Spleen (tissue), 11 donors: Measurements from ENCODE around the gene UGDH. TPM values are rescaled to one million over a fixed set of nuclear protein-coding genes. Genes with fewer than 3 reads are reported as not detected.

Experiments
- DNase-seq: peaks from one replicate; pipeline ENCODE4 v3.0.0-alpha.2; 2020
- H3K27ac ChIP-seq, 8 donors: fragments of 200-600 bp; sonication (generic) in 7 of 8; 1 replicate in 4 of 8; 2 replicates in 4 of 8; pipeline versions ENCODE4 v1.5.0 to v1.8.0; 2016 to 2021; ENCODE audit warnings: inconsistent platforms in 4 of 8, mild to moderate bottlenecking in 4 of 8, moderate library complexity in 1 of 8
- H3K27me3 ChIP-seq, 7 donors: fragments of 200-600 bp; sonication (generic) in 6 of 7; replicated peaks in 1 of 7; 1 replicate in 4 of 7; 2 replicates in 3 of 7; pipeline versions ENCODE4 v1.5.0 to v1.8.0; 2016 to 2021; ENCODE audit warnings: inconsistent platforms in 3 of 7, mild to moderate bottlenecking in 1 of 7
- H3K36me3 ChIP-seq, 6 donors: fragments of 200-600 bp; sonication (generic) in 5 of 6; 1 replicate in 4 of 6; 2 replicates in 2 of 6; pipeline versions ENCODE4 v1.5.0 to v1.8.0; 2016 to 2021; ENCODE audit warnings: inconsistent platforms in 2 of 6
- H3K4me1 ChIP-seq, 6 donors: fragments of 200-600 bp; sonication (generic) in 5 of 6; 1 replicate in 3 of 6; 2 replicates in 3 of 6; pipeline versions ENCODE4 v1.5.0 to v1.8.0; 2016 to 2021; ENCODE audit warnings: inconsistent platforms in 3 of 6
- H3K4me3 ChIP-seq, 8 donors: fragments of 200-600 bp; sonication (generic) in 7 of 8; 1 replicate in 4 of 8; 2 replicates in 4 of 8; pipeline versions ENCODE4 v1.5.0 to v1.8.0; 2016 to 2021; ENCODE audit warnings: inconsistent platforms in 4 of 8, mild to moderate bottlenecking in 4 of 8, moderate library complexity in 2 of 8
- H3K9me3 ChIP-seq, 8 donors: fragments of 200-600 bp; sonication (generic) in 7 of 8; 1 replicate in 4 of 8; 2 replicates in 4 of 8; pipeline versions ENCODE4 v1.5.0 to v1.8.0; 2016 to 2021; ENCODE audit warnings: inconsistent platforms in 4 of 8
- POLR2A ChIP-seq, 3 donors: fragments of 450-650 bp; IDR thresholded peaks; one replicate each; pipeline ENCODE4 v1.5.1; 2017; ENCODE audit warnings: antibody characterized with exemption in 3 of 3, mild to moderate bottlenecking in 1 of 3
- POLR2AphosphoS5 ChIP-seq, 3 donors: sonication (generic); formaldehyde crosslinking; IDR thresholded peaks; one replicate each; pipeline ENCODE4 v1.5.1; 2017; ENCODE audit warnings: antibody characterized with exemption in 3 of 3
- WGBS, 5 donors: extraction: QIAGEN DNeasy Blood & Tissue Kit in 3 of 5; methylation state at CpG; one replicate each; pipeline versions ENCODE4 v1.1.5 to v1.1.7; 2013 to 2018; 5-methylcytosine and 5-hydroxymethylcytosine counted together
- intact Hi-C: fragments of 100-400 bp; cut with DNase I; formaldehyde crosslinking; loops from one replicate; pipeline ENCODE4 v1.15.0; 2023; ENCODE audit warnings: low total_unique reads
- polyA plus RNA-seq, 3 donors: library from polyadenylated mRNA; stranded (reverse); fragments of 200-250 nt; gene quantifications; one replicate each; pipeline ENCODE4 v1.2.1, GENCODE V29; 2013
- total RNA-seq, 7 donors: library from RNA; depleted of rRNA in 3 of 7; stranded (reverse); fragments of >200 nt in 3 of 7; fragmentation: NEBNext Ultra II Directional in 4 of 7; extraction: Animal tissue kit (Norgen Biotek cat#: 25700) in 4 of 7; gene quantifications; one replicate each; pipeline versions ENCODE4 v1.1.0 to v1.2.1, GENCODE V29; 2016 to 2021
- TF ChIP-seq, protein P1 (sequence below), 11 experiments: fragments of 200-600 bp in 7 of 11; fragments of 450-650 bp in 4 of 11; sonication (generic) in 4 of 11; IDR thresholded peaks in 8 of 11; conservative IDR thresholded peaks in 3 of 11; 1 replicate in 7 of 11; 2 replicates in 4 of 11; pipeline versions ENCODE4 v1.4.0 to v1.8.0; 2016 to 2021; ENCODE audit warnings: antibody characterized with exemption in 11 of 11, inconsistent platforms in 4 of 11, mild to moderate bottlenecking in 1 of 11
- donor health status: healthy with polysubstance abuse.
- donor health status: DM: no; HTN: no; CAD: no; lungs with moderate emphysema.
- donor health status: DM: no; HTN: no; CAD: no.
- donor health status: Bipolar disorder and iron deficiency.
- donor health status: healthy.
- donor health status: DM: no; HTN: no; CAD: no.
- donor health status: DM: yes; HTN: yes; CAD: no.

The UGDH gene
- total and polyA plus RNA-seq, 10 donors = 4.1 to 30.8 (median 17.9) TPM

DNA sequence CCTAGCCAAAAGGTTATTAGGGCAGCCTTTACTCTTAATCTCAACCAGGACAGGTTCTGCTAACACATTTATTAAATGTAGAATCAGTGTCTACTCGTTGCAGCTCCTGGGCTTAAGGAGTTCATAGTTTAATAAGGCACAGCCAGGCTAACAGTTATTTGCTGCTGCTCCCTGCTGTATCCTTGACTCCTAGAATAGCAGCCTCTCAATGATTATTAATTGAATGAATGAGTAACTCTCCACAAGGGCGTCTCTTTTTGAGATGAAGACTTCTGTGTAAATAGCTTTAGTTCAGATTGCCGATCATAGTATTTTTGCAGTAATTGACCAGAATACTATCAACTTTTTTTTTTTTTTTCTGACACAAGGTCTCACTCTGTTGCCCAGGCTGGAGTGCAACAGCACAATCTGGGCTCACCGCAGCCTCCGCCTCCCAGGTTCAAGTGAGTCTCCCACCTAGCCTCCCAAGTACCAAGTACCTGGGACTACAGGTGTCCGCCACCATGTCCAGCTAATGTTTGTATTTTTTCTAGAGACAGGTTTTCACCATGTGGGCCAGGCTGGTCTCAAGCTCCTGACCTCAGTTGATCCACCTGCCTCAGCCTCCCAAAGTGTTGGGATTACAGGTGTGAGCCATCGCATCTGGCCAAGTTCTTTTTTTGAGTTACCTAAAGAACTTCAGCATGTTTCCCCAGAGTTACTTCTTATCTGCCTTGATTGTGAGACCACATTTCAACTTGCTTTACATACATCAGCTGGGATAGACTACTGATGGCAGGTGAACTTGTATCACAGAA is 2.9 kb downstream of the UGDH start:
- no peak overlapping the region for H3K27ac ChIP-seq
- H3K36me3 ChIP-seq = peaks cover 0 to 15% (median 0%) of the 10 kb centered on the region in 6 donors
- WGBS, 5 donors = 91 to 95% (median 94%) methylated on average over 7 of the region's 7 CpGs
- DNase-seq = no peak
- no peaks in the 10 kb centered on the region for H3K9me3 ChIP-seq
- intact Hi-C loops = no loop called here
- no peak overlapping the region for H3K4me3 ChIP-seq
- H3K4me1 ChIP-seq = peaks cover 0 to 31% (median 26%) of the 10 kb centered on the region in 6 donors
- no peaks in the 10 kb centered on the region for H3K27me3 ChIP-seq
- no peak for TF ChIP-seq POLR2A (IDR thresholded peaks at IDR 0.05)
- TF ChIP-seq, protein P1, sequence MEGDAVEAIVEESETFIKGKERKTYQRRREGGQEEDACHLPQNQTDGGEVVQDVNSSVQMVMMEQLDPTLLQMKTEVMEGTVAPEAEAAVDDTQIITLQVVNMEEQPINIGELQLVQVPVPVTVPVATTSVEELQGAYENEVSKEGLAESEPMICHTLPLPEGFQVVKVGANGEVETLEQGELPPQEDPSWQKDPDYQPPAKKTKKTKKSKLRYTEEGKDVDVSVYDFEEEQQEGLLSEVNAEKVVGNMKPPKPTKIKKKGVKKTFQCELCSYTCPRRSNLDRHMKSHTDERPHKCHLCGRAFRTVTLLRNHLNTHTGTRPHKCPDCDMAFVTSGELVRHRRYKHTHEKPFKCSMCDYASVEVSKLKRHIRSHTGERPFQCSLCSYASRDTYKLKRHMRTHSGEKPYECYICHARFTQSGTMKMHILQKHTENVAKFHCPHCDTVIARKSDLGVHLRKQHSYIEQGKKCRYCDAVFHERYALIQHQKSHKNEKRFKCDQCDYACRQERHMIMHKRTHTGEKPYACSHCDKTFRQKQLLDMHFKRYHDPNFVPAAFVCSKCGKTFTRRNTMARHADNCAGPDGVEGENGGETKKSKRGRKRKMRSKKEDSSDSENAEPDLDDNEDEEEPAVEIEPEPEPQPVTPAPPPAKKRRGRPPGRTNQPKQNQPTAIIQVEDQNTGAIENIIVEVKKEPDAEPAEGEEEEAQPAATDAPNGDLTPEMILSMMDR (IDR thresholded peaks at IDR 0.05 in 8 of 11, conservative IDR thresholded peaks at IDR 0.05 in 3 of 11) = no peak
- no peak for TF ChIP-seq POLR2AphosphoS5 (IDR thresholded peaks at IDR 0.05)

DNA sequence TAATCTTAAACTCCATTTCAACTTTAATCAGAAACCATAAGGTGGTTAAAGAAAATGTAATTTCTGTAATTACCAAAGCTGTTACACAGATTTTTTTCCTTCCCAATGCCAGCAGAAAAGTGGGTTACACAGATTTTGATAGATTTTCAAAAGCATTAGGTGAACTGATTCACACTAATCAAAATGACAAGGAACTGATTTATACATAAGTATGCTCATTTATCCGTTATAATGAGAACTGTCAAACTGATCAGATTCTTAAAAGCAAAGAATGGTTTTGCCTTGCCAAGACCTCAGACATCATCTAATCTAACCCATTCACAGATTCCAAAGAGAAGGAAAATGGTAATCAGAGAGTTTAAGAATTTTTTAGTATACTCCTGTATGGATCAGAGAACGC is 5.2 kb downstream of the UGDH start:
- WGBS, 5 donors = 44 to 97% (median 94%) methylated on average over 2 of the region's 2 CpGs
- DNase-seq = no peak
- intact Hi-C loops = no loop called here

DNA sequence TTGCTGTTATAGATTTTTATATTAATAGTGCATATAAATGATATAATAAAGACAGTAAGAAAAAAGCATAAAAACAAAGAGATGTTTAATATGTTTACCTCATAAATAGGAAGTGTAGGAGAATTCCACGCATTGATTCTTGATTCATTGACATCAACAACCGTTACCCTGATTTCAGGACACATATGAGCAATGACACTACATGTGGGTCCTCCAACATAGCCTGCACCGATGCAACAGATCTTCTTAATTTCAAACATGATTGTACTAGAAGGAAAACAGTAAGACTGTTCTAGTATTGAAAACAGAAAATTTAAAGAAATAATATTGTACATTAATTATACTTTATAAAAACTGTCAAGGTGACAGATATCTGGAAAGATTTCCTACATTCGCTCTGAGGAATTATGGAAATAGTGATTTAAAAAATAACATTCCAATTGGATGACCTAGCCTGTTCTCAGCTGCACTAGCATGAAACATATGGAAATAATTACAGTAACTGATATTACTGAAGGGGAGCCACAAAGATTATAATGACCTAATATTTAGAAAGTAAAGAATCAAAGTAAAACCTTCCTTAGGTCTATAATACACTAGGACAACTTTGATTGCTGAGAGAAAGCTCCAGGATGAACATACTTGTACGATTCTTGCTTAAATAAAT is 5.9 kb downstream of the UGDH start:
- intact Hi-C loops = no loop called here
- DNase-seq = no peak
- WGBS, 5 donors = 87 to 93% (median 88%) methylated on average over 5 of the region's 5 CpGs
- Histone ChIP-seq H3K9me3 (no peaks in the 10 kb centered on the region), H3K4me3 (no peak overlapping the region), H3K27ac (no peak overlapping the region), H3K4me1 (peaks cover 0 to 9% (median 8%) of the 10 kb centered on the region in 6 donors), H3K36me3 (peaks cover 0 to 43% (median 11%) of the 10 kb centered on the region in 6 donors), H3K27me3 (no peaks in the 10 kb centered on the region)
- TF ChIP-seq POLR2AphosphoS5 (IDR thresholded peaks at IDR 0.05) (no peak), POLR2A (IDR thresholded peaks at IDR 0.05) (no peak)
- TF ChIP-seq, protein P1 (IDR thresholded peaks at IDR 0.05 in 8 of 11, conservative IDR thresholded peaks at IDR 0.05 in 3 of 11) = no peak

More for the DNA sequence above, 5.2 kb downstream of the UGDH start:
- Histone ChIP-seq H3K27ac (no peak overlapping the region), H3K27me3 (no peaks in the 10 kb centered on the region), H3K36me3 (peaks cover 0 to 38% (median 8%) of the 10 kb centered on the region in 6 donors), H3K4me1 (peaks cover 0 to 15% (median 12%) of the 10 kb centered on the region in 6 donors), H3K9me3 (no peaks in the 10 kb centered on the region), H3K4me3 (no peak overlapping the region)
- TF ChIP-seq, protein P1 (IDR thresholded peaks at IDR 0.05 in 8 of 11, conservative IDR thresholded peaks at IDR 0.05 in 3 of 11) = no peak
- no peak for TF ChIP-seq POLR2AphosphoS5 (IDR thresholded peaks at IDR 0.05)
- no peak for TF ChIP-seq POLR2A (IDR thresholded peaks at IDR 0.05)

DNA sequence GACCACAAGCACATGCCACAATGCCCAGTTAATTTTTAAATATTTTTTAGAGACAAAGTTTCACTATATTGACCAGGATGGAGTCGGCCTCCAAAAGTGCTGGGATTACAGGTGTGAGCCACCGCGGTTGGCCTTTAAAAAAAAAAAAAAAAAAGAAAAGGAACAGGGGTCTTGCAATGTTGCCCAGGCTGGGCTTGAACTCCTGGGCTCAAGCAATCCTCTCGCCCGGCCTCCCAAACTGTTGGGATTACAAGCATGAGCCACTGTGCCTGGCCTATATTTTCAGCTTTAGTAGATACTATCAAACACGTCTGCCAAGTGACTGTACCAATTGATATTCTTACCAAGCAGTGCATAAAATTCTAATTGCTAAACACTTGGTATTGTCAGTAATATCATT is 8.8 kb downstream of the UGDH start:
- Histone ChIP-seq H3K27me3 (no peaks in the 10 kb centered on the region), H3K4me3 (no peak overlapping the region), H3K9me3 (no peaks in the 10 kb centered on the region), H3K4me1 (no peaks in the 10 kb centered on the region), H3K36me3 (peaks cover 0 to 61% (median 18%) of the 10 kb centered on the region in 6 donors), H3K27ac (no peak overlapping the region)
- TF ChIP-seq, protein P1 (IDR thresholded peaks at IDR 0.05 in 8 of 11, conservative IDR thresholded peaks at IDR 0.05 in 3 of 11) = no peak
- no peak for TF ChIP-seq POLR2A (IDR thresholded peaks at IDR 0.05)
- TF ChIP-seq POLR2AphosphoS5 (IDR thresholded peaks at IDR 0.05) = no peak
- 87 to 99% (median 94%) methylated on average over 6 of the region's 6 CpGs for WGBS, 5 donors
- no peak for DNase-seq
- intact Hi-C loops = no loop called here
